Measurements from ENCODE around the gene GPC5. TPM values are rescaled to one million over a fixed set of nuclear protein-coding genes. Genes with fewer than 3 reads are reported as not detected.

Gene GPC5
- total and polyA plus RNA-seq, 2 donors (not counting 3 experiments of a cell fraction or from before 2014, with no cell fraction given) = 0.59 to 0.97 TPM

DNA sequence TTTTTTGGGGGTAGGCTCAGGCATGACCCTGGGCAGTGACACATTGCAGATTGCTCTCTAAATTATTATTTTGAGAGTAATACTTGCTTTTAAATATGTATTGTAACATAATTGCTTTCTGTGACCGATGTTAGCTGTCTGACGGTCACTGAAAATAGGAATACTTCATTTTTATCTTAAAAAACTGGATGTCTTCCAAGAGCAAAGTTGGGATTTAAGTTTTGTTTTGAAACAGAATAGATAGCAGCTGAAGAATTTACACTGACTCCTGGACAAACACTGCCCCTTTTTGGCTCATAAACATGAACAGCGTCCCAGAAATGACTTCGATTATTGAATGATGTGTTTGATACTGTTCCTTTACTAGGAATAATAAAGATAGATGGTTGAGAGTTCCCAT is 535.9 kb downstream of the GPC5 start:
- intact Hi-C loops (cut with micrococcal nuclease) (no loop called here), dilution Hi-C loops (cut with MboI; ENCODE audit: extremely low pct_ligation_motif_present, low sequenced_read_pairs) (no loop called here)
- TF ChIP-seq JUN (IDR thresholded peaks at IDR 0.05; ENCODE audit: borderline replicate concordance, insufficient read depth, insufficient read length, low read depth) = no peak
- no peak for TF ChIP-seq GATA2 (IDR thresholded peaks at IDR 0.05; ENCODE audit: insufficient read depth, insufficient read length, low read depth, low read length)
- TF ChIP-seq POLR2A (IDR thresholded peaks at IDR 0.05; ENCODE audit: low read depth, low read length) = no peak
- TF ChIP-seq, protein P1, sequence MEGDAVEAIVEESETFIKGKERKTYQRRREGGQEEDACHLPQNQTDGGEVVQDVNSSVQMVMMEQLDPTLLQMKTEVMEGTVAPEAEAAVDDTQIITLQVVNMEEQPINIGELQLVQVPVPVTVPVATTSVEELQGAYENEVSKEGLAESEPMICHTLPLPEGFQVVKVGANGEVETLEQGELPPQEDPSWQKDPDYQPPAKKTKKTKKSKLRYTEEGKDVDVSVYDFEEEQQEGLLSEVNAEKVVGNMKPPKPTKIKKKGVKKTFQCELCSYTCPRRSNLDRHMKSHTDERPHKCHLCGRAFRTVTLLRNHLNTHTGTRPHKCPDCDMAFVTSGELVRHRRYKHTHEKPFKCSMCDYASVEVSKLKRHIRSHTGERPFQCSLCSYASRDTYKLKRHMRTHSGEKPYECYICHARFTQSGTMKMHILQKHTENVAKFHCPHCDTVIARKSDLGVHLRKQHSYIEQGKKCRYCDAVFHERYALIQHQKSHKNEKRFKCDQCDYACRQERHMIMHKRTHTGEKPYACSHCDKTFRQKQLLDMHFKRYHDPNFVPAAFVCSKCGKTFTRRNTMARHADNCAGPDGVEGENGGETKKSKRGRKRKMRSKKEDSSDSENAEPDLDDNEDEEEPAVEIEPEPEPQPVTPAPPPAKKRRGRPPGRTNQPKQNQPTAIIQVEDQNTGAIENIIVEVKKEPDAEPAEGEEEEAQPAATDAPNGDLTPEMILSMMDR (IDR thresholded peaks at IDR 0.05; ENCODE audit: extremely low read depth in 1 of 2, insufficient read depth in 1 of 2, low read depth in 1 of 2, low read length in 2 of 2) = no peak
- TF ChIP-seq FOS (IDR thresholded peaks at IDR 0.05; ENCODE audit: borderline replicate concordance, insufficient read depth, low read length) = no peak
- no peak for TF ChIP-seq POLR2AphosphoS5 (IDR thresholded peaks at IDR 0.05; ENCODE audit: insufficient read depth, low read depth, low read length)
- no peak for TF ChIP-seq EZH2 (IDR thresholded peaks at IDR 0.05; ENCODE audit: borderline replicate concordance, low read depth, low read length, severe bottlenecking)
- no peak for TF ChIP-seq MYC (IDR thresholded peaks at IDR 0.05; ENCODE audit: low read depth, low read length)
- TF ChIP-seq, protein P2, sequence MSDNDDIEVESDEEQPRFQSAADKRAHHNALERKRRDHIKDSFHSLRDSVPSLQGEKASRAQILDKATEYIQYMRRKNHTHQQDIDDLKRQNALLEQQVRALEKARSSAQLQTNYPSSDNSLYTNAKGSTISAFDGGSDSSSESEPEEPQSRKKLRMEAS (IDR thresholded peaks at IDR 0.05; ENCODE audit: insufficient read depth, insufficient read length) = no peak
- ChIA-PET POLR2A (no interaction called here), CTCF (interaction anchor here (0.9 to 2.2 kb wide), 2 partner anchors 27 to 117 kb away, joined by 3 to 7 read pairs; no protein-coding TSS in a partner anchor)
- no peak overlapping the region for H3K9ac ChIP-seq (replicated peaks; ENCODE audit: extremely low read depth, insufficient read depth, low read length)
- DNase-seq (ENCODE audit: low read depth, low spot score) = no peak
- no peak overlapping the region for H3K4me3 ChIP-seq (replicated peaks in 1 of 3; ENCODE audit: insufficient read depth in 1 of 3, low read depth in 1 of 3, low read length in 3 of 3)
- H3K9me3 ChIP-seq (replicated peaks; ENCODE audit: control insufficient read depth, insufficient read depth, low read length) = no peaks in the 10 kb centered on the region
- H3K4me1 ChIP-seq (ENCODE audit: control insufficient read depth, extremely low read depth, insufficient read depth, low read length) = no peaks in the 10 kb centered on the region
- H3K4me2 ChIP-seq (ENCODE audit: insufficient read depth, low read length) = no peak overlapping the region
- no peak for FAIRE-seq
- H3K27me3 ChIP-seq (ENCODE audit: control insufficient read depth in 2 of 2, insufficient read depth in 2 of 2, low read length in 2 of 2) = no peaks in the 10 kb centered on the region
- H3K27ac ChIP-seq (ENCODE audit: insufficient read depth, low read depth, low read length) = no peak overlapping the region
- no peaks in the 10 kb centered on the region for H3K79me2 ChIP-seq (ENCODE audit: control insufficient read depth, insufficient read depth, low read length)
- no peaks in the 10 kb centered on the region for H4K20me1 ChIP-seq (replicated peaks; ENCODE audit: control insufficient read depth, extremely low read depth, insufficient read depth, low read length)
- H3K9me1 ChIP-seq (replicated peaks; ENCODE audit: control insufficient read depth, extremely low read depth, insufficient read depth, low read length) = no peaks in the 10 kb centered on the region
- H2AFZ ChIP-seq (ENCODE audit: low read depth, low read length) = no peak overlapping the region
- no peaks in the 10 kb centered on the region for H3K36me3 ChIP-seq (ENCODE audit: control insufficient read depth in 2 of 2, extremely low read depth in 1 of 2, insufficient read depth in 2 of 2, low read length in 2 of 2)
- no TSS peak for BruUV-seq (replicated peaks)

All from endothelial cell of umbilical vein (primary cell).